Activated CD8-positive, alpha-beta memory T cell treated with anti-CD3 and anti-CD28 coated beads for 48 hours (primary cell): ENCODE measurements around the gene PI4KB.

Source experiments
- DNase-seq, 3 experiments: peaks; one replicate each; pipeline ENCODE4 v3.0.0-alpha.2; 2020; ENCODE audit warnings: low read depth in 2 of 3, low spot score in 2 of 3

Gene PI4KB

DNA sequence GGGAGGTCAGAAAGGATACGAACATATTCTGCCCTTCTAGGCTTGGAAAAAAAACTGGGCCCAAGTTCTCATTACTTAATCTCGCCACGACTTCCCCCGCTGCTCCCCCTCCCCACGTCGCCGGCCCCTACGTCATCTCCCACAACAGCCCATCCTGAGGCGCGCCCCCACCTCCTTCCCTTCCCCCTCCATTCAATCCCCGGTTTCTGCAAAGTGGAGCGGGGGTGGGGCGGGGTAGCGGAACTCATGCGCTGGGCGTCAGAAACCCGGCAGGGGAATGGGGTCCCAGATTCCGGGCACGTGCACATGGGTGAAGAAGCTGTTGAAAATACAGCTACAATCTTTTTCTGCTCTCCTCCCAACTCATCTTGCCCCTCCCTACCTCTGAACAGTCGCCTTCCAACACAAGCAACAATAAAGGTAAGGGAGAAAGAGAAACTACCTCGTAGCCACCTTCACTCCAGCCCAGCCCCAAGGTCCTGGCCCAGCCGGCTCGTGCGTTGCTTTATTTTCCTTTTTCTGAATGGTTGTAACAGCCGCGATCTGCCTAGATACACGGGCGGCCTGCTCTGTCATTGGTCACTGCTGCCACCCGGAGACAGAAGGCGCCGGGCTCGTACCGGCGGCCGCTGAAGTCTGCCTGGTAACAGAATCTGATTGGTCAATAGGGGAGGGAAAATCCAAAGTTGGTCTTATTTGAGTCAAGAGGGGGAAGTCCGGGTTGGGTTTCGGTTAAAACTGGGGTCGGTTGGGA, 19.7 kb upstream of the PI4KB start, which contains the start of gene RFX5:
Gene RFX5, minus strand, starts transcription at position 484 of the 754 bp plus-strand sequence. CDS start 932 bp downstream, outside the sequence.
- peak; percentile 60 to 86 (median 75) for DNase-seq

DNA sequence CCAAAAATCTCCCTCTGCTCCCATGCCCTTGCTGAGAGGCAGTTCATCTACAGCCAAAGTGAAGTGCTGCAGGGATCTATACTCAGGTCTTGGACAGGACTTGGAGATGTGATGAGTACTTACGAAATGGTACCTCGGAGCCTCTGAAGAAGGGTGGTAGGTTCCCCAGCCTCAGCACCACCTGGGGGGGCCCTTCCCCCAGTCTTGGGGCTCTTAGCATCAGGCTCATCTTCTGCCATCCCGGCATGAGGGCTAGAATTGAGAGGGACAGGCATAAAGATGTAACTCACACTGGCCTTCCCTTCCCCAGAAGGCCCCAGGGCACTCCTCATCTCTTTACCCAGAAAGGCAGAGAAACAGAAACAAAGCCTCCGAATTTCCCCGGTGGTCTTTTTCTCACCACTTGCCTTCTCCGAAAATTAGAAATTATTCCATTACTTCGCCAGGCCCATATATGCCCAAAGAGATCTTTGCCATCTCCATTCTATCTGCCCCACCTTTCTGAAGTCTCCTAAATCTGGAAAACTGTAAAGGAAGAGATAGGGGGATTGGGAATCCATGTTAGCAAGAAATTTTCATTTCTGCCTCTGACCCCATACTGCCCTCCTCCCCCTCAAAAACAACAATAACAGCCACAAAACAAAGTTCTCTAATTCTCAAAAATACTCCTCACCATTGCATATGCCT, 19.0 kb upstream of the PI4KB start:
- no peak for DNase-seq

DNA sequence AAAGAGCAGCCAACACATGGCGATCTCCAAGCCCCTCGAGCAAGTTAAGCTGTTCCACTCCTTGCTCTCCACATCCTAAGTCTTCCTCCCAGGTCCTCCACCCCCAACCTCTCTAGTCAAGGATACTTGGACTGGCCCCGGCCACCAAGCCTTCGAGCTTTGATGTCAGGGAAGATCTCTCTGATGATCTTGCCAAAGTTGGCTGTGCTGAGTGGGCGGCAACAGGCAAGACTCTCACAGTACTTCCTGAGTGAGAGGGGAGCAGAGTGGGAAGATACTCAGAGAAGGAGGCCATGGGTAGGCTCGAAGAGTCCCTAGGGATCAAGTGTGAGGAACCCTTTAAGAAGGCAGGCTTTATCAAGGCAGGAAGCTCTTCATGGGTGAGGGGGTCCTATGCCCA, 17.1 kb upstream of the PI4KB start:
- no peak for DNase-seq

DNA sequence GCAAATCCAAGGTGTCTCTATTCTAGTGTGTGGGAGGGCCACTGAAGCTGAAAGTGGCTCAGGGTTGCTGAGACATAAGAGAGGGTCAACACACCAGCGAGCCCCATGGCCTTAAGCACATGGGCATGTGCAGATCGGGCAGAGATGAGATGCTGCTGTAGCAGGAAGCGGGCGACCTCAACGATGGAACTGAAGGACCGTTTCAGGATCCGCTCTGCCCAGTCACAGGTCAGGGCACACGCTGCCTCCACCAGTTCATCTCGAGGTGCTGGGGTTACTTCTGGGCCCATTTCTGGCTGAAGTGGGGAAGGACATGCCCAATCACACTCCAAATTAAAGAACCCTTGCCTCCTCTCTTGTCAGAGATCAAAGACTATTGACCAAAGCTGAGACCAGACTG, 16.4 kb upstream of the PI4KB start:
- DNase-seq: no peak

DNA sequence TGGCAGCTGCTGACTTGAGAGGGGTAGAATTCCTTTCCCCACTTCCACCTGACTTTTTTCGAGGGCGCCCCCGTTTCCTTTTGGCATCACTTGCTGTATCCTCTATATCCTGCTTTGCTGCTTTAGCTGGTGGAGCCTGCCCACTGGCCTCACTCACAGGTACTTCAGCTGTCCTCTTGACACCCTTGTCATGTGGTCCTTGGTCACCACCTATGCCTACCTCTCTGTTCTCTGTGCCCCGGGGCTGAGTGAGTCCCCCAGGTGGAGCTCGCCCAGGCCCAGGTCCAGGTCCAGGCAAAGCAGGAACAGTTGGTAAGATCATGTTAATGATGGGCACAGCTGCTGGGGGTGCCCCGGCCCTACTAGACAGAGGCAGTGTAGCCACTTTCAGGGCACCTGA, 15.4 kb upstream of the PI4KB start:
- DNase-seq: no peak

DNA sequence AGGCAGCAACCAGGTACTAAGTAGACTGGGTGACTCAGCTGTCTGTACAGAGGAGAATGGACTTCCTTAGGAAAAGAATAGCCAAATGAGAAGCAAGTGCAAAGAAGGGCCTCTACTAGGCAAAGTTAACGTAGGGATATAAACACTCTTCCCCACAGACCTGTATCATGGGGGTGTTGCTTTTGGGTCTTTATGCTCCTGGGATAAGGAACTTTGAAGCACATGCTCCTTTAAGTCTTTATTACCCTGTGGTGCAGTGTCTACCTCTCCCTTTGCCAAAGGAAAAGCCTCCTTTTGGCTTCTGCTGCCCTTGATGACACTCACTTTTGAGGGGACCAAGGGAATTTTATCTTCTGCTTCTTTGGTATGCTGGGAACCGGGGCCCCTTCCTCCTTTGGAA, 14.8 kb upstream of the PI4KB start:
- DNase-seq: no peak

DNA sequence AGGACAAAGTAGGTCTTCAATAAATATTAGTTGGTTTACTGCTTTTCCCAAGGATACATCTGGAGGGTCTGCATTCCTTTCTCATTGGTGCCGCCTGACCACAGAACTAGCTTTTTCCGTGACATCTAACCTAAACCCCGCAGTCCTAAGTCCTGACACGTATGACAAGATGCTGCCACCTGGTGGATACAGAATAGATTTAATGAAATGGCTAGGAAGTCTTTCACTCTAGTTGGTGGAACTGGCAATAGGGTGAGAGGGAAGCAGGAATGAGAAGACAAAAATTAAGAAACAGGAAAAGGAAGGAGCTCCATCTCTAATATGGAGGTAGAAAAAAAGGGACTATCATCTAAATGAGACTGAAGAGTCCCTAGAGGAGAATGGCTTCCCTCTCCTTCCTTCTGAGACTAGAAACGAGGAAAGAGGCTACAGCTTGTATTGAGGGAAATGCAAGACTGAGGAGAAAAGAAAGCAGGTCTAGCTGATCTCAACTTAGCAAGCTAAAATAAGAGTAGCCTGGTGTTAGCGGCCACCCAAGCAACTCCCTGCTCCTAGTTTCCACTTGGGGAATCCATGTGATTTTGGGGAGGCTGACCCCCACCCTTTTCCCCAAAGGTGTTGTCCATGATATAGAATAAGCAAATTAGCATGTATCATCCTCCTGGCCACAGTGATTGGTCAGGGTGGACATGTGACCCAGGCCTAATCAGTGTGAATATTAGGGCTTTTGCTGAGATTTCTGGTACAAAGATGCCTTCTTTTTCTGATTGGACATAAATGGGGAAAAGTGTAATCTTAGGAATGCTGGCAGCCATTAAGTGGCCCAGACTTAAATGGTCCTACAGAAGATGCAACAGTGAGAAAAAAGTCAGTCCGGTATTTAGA, 13.9 kb upstream of the PI4KB start:
- DNase-seq: no peak

DNA sequence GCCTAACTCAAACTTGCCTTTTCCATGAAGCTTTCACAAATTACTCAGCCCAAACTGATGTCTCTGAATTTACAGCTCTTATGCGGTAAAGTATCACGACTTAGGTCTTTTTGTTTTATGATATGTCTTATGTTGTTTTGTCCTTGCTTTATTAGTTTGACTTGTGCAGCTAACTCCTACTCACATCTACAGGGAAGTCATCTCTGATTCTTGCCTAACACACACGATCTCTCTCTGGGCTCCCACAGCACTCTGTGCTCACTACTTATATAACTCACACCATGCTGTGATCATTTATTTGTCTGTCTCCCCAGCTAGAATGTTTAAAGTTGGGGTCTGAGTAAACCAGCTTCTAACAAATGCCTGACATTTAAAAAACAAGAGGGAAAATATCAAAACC, 9.3 kb upstream of the PI4KB start:
- no peak for DNase-seq

DNA sequence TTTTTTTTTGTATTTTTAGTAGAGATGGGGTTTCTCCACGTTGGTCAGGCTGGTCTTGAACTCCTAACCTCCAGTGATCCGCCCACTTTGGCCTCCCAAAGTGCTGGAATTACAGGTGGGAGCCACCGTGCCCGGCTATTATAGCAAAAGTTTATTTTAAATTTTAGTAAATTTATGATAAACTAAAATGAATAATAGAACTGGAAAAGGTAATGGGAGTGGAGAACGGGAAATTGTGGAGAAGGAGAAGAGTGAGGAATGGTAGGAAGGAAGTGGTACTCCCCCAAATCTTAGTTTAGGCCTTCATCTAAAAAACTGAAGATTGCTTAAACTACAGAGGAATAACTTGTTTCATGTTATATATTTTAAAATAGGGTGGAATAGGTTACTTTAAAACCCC, 7.6 kb upstream of the PI4KB start:
- no peak for DNase-seq

DNA sequence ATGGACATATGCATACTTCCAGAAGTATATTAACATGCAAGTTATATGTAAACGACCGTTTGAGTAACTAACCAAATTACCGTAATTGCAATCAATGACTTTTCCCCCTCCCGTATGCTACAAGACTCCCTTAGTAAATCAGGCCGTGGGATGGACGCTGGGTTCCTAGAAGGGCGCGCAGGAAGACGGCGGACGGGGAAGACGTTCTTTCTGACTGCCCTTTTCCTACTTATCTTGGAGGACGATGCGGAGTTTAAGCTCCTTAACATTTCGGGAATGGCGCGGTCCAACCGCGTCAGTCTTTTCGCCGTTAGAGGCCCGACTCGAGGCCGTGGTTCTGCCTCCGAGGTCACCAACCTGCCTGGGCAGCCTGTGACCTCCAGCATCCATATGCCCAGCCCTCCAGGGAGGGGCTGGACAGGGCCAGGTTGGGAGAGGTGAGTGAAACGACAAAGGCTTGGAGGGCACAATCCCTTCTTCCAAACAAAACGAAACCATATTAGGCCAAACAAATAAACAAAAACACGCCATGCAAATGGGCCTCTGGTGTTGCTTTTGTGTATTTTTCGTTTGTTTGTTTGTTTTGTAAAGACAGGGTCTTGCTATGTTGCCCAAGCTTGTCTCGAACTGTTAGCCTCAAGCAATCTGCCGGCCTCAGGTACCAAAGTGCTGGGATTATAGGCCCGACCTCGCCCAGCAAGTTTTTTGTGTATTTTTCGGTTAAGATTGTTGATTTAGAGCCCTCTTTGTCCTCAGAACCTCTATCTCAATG, 873 bp upstream of the PI4KB start:
- no peak for DNase-seq

DNA sequence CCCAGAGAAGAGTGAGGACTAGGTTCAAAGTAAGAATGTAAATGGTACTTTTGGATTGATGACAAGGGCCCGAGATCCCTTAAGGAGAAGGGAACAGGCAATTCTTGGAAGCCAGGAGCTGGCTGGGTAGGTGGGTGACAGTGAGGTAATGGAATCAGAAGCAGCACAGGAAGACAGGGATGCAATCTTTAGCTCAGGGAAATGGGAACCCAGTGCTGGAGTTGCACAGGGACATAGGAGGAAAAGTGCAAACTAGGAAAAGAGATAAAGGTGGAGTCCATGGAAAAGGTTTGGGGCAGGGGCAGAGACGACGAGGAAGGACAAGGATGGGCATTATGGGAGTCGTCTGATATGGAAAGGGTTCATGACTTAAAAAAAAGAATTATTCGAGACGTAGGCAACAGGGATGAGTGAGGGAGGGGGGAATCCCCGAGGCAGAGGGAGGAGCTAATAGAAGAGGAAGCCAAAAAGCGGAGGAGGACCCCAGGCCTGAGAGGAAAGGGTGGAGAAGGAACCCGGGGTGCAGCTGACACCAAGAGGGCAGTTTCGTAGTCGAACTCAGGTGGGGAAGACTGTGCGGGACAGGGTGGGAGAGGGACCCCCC, 495 bp downstream of the PI4KB start:
- DNase-seq: no peak

DNA sequence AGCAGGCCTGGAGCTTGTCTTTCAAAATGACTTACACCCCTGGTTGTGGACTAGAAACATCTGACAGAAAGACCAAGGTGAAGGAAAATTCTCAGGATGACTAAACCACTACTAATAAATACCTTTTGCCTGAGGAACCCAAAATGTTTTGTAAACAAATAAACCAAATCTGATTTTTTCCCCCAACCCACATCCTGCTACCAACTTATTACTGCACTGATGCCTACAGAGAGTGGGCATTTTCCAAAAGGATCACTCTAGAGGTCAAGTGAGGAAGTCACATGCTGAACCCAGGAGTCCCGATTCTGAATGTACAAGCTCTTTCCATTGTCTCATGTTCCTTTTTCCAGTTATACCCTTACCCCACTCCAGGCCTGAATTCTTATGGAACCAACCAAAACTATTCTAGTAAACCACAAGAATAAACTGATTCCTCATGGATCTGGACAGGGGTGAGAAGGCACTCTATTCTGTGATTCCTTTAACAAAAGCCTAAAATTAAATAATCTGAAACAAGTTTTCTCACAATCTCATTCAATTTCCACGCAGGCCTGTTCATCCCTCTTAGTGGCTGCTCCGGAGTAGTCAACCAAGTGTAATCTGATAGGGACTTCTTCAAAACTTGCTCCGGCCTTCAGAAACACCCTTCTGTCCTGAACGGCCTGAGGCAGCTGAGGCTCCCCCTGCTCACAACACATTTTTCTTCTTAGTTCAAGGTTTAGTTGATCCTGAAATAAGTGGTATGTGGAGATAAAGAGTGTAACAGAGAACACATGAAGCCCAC, 1.4 kb downstream of the PI4KB start:
- no peak for DNase-seq

DNA sequence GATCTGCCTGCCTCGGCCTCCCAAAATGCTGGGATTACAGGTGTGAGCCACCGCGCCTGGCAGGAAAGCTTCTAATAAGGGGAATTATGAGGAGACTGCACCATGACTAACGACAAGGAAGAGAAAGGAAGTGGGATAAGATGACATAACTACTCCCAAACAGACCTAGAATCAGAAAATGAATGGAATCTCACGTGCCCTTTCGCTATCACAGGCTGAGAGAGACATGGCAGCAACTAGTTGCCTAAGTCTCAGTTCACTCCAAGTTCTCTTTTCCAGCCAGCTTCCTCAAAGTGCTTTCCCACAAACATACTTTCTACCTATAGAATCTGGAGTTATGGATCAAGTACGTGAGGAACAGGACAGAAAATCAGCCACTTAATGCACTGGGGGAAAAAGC, 2.0 kb downstream of the PI4KB start:
- no peak for DNase-seq

DNA sequence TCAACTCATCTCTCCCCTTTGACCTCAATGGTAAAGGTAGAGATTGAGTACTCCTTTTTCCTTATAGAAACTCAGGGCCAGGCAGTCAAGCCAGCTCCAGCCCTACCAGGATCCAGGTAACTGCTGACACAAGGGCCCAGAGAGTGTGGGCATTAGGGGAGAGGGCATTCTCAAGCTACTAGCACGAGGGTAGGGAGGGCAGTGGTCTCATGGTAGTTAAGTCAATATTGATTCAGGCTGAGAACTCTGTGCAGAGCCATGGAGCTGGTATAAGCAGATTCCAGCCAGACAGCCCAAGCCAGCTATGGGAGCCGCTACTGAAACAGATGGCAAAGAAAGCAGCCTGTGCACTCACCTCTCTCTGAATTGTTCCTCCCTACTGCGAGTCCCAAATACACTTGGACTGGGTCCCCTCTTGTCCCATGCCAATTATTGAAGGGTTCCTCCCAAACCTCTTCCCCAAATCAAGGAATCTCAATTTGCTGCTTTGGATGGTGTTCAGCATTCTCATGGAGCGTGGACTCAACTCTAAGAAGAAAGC, 2.8 kb downstream of the PI4KB start:
- DNase-seq: no peak

DNA sequence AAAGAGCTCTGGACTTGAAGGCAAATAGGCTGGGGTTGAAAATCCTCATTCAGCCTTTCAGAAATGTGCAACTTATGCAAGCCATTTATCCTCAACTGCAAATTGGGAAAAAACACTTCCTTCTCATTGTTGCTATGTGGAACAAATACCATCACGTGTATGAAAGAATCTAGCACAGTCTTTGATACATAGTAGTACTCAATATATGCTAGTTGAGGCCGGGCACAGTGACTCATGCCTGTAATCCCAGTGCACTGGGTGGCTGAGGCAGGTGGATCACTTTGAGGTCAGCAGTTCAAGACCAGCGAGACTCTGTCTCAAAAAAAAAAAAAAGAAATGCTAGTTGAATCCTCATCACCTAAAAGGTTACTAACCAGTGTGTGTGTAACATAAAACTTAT, 8.2 kb downstream of the PI4KB start:
- DNase-seq: no peak

DNA sequence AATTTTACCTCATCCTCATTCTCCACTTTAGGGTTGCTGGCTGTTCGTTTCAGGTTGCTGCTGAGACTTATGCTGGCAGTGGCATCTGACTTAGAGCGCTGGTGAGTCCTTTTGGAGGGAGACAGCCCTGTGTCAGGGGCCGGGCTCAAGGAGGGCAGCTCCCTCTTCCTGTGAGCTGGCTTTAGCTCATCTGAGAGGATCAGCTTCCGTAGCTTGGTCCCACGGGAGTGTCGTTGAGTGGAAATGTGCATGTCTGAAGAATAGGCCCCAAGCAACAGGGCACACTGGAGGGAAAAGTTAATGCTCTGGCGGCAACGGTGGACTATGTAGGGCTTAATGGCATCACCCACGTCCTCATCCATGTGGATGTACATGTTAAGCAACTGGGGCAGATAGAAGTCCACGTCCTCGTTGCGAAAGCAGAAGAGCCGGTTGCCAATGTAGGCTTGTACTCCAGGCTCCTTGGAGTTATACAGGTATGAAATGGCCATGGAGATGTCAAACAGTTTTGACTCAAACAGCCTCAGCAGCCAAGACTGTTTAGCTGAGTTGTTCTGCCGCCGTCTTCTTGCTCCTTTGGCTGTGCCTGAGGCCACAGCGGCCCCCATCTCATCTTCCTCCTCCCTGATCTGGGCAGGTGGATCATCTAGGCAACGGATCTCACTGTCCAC, 11.5 kb downstream of the PI4KB start:
- DNase-seq: no peak

DNA sequence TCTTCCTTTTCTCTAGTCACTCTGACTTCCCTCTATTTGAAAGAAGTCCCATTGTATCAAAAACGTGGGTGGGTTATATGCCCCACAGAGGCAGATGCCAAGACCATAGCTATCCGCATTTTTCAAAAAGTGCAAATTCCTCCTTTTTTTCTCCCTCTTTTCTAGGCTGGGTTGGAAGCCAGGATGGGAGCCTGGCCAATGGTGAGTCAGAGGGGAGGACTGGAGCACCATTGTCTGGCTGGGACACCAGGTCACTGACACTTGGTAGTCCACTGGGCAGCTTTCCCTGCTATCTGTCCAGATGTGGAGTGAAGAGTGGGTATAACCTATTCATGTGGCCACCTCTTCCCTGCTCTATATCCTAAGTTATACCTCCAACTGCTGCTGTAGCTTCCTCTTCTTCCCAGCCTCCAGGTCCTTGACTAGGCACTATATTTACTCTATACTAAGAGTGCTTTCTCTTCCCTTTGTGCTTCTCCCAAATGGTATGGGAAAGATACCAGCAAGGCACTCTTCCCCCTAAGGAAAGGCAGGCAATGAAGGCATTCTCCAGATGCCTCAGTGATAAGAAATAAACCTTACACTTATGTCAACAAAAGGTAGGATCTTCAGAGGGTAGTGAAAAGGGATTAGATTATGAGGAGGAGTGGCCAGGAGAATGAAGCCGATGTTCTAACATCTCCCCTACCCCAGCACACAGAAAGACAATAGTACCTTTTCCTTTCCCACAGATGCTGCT, 12.9 kb downstream of the PI4KB start:
- DNase-seq: no peak

DNA sequence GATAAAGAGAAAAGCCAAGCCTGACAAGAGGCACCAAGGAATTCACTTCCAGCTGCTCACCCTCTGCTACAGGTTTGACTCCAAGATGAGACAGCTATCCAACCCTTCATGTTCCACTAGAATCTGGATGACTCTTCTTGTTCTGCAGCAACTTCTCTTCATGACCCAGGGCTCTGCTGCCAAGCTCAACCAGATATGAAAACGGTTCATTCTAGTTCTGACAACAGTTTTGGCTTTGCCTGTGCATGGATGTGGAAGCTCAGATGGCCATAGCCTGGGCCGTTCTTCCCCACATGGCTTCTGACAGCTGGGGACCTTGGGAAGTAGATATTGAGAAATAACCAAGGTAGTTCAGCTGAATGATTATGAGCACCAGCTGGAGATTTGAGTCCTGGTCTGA, 13.7 kb downstream of the PI4KB start:
- no peak for DNase-seq
